Osteoblast (primary cell): ENCODE data around the gene PLEKHA7. TPM values are rescaled to one million over a fixed set of nuclear protein-coding genes. Genes with fewer than 3 reads are reported as not detected.
"Not testable (repeated sequence)": the region's sequence is repeated elsewhere in the genome, so short reads cannot be mapped to it uniquely, and the experiment has no call there.

Experiments
- DNase-seq: peaks from one replicate; pipeline ENCODE4 v3.0.0; 2011; ENCODE audit warnings: low spot score, mixed read lengths; ENCODE audit not compliant: insufficient read length; ENCODE audit errors: missing footprints
- H2AFZ ChIP-seq: 2 replicates; pipeline ENCODE4 v1.6.0; 2011; ENCODE audit warnings: mild to moderate bottlenecking, low read length
- H3K27ac ChIP-seq: 2 replicates; pipeline ENCODE4 v1.5.1; 2011; ENCODE audit warnings: mild to moderate bottlenecking, low read depth, low read length, moderate library complexity
- H3K27me3 ChIP-seq: 2 replicates; pipeline ENCODE4 v1.6.0; 2012; ENCODE audit warnings: mild to moderate bottlenecking, control low read depth, inconsistent platforms, low read length, moderate library complexity; ENCODE audit not compliant: insufficient read depth
- H3K36me3 ChIP-seq: 2 replicates; pipeline ENCODE4 v1.5.1; 2011; ENCODE audit warnings: mild to moderate bottlenecking, low read length, control low read depth, moderate library complexity; ENCODE audit not compliant: insufficient read depth
- H3K4me1 ChIP-seq: 2 replicates; pipeline ENCODE4 v1.5.1; 2011; ENCODE audit warnings: mild to moderate bottlenecking, low read length, control low read depth, moderate library complexity; ENCODE audit not compliant: insufficient read depth
- H3K4me2 ChIP-seq: 2 replicates; pipeline ENCODE4 v1.6.0; 2011; ENCODE audit warnings: mild to moderate bottlenecking, low read length; ENCODE audit not compliant: insufficient read depth
- H3K4me3 ChIP-seq: fragments of 200-600 bp; sonication (generic); 3 replicates; pipeline ENCODE4 v1.5.1; 2012; ENCODE audit warnings: mild to moderate bottlenecking, low read length, inconsistent platforms; ENCODE audit not compliant: insufficient read depth
- H3K79me2 ChIP-seq: 2 replicates; pipeline ENCODE4 v1.6.0; 2012; ENCODE audit warnings: mild to moderate bottlenecking, low read length, control low read depth, inconsistent platforms; ENCODE audit not compliant: insufficient read depth
- H3K9me3 ChIP-seq: 2 replicates; pipeline ENCODE4 v1.5.1; 2011; ENCODE audit warnings: low read depth, low read length, control low read depth
- H4K20me1 ChIP-seq: 2 replicates; pipeline ENCODE4 v1.6.0; 2012; ENCODE audit warnings: mild to moderate bottlenecking, low read length, control low read depth; ENCODE audit not compliant: insufficient read depth
- total RNA-seq: library from RNA; depleted of rRNA; stranded (reverse); fragments of >200 nt; gene quantifications from 2 replicates; pipeline ENCODE4 v1.2.3, GENCODE V29; 2012
- TF ChIP-seq, protein P1 (sequence below): IDR thresholded peaks from 2 replicates; pipeline ENCODE4 v1.5.1; 2011; ENCODE audit warnings: mild to moderate bottlenecking, low read depth, low read length, moderate library complexity; ENCODE audit errors: extremely low read depth

Gene PLEKHA7
- total RNA-seq, 1 donor = 1.1 TPM

DNA sequence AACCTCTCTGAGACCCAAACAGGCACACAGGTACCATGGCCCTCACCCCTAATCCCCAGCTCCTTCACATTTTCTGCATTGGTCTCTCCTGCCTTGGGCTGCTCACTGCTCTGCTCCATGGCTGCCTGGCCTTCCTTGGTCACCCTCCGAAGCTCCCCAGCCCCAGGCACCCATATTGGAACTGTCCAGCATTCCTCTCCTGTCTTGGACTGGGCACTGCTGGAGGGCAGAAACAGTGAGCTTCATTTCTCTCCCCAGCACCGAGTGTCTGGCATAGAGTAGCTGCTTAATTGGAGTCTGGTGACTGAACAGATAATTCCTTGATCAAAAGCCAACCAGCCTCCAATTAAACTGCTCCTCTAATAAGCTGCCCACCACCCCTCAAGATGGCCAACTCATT lies 13.2 kb downstream of the PLEKHA7 start:
- TF ChIP-seq, protein P1, sequence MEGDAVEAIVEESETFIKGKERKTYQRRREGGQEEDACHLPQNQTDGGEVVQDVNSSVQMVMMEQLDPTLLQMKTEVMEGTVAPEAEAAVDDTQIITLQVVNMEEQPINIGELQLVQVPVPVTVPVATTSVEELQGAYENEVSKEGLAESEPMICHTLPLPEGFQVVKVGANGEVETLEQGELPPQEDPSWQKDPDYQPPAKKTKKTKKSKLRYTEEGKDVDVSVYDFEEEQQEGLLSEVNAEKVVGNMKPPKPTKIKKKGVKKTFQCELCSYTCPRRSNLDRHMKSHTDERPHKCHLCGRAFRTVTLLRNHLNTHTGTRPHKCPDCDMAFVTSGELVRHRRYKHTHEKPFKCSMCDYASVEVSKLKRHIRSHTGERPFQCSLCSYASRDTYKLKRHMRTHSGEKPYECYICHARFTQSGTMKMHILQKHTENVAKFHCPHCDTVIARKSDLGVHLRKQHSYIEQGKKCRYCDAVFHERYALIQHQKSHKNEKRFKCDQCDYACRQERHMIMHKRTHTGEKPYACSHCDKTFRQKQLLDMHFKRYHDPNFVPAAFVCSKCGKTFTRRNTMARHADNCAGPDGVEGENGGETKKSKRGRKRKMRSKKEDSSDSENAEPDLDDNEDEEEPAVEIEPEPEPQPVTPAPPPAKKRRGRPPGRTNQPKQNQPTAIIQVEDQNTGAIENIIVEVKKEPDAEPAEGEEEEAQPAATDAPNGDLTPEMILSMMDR = no peak
- Histone ChIP-seq H3K36me3 (no peaks in the 10 kb centered on the region), H3K4me1 (no peaks in the 10 kb centered on the region), H3K4me2 (no peak overlapping the region), H3K4me3 (no peak overlapping the region), H3K79me2 (no peaks in the 10 kb centered on the region), H3K27me3 (no peaks in the 10 kb centered on the region), H3K27ac (no peak overlapping the region), H3K9me3 (no peaks in the 10 kb centered on the region), H2AFZ (no peak overlapping the region), H4K20me1 (no peaks in the 10 kb centered on the region)
- no peak for DNase-seq

DNA sequence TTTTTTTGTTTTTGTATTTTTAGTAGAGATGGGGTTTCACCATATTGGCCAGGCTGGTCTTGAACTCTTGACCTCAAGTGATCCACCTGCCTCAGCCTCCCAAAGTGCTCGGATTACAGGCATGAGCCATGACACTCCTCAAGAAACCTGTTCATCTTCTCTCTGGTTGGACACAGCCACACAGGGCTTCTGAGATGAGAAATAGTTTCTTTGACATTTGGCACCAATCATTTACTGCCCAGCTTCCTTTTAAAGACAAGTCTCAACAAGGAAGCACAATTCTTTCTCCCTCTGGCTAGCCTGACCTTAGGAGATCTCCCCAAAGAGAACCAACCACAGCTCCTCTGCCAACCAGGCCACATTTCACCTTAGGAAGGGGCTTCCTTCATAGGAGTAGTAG lies 14.0 kb downstream of the PLEKHA7 start:
- H4K20me1 ChIP-seq, DNase-seq, H3K9me3 ChIP-seq, H3K4me1 ChIP-seq, H3K4me2 ChIP-seq, H3K27me3 ChIP-seq, H3K36me3 ChIP-seq, H3K79me2 ChIP-seq, H3K4me3 ChIP-seq, H2AFZ ChIP-seq, H3K27ac ChIP-seq: not testable (repeated sequence)

DNA sequence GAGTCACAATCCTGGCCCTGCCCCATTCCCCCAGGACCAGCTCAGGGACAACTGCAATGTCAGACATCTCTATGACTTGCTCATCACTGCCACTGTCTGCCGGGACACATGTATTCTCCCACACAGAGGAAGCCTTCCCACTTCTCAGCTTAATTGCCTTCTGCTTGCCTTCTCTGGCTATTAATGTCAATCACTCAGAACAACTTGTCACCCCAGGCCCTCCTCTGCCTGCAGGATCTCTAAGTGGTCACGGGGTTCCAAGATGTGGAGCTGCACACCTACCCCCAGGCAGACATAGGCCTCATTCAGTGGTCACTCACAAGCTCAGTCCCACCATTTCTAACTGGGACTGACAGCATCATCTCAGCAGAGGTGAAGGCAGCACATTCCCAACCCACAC lies 15.1 kb downstream of the PLEKHA7 start:
- Histone ChIP-seq H4K20me1 (no peaks in the 10 kb centered on the region), H3K4me3 (no peak overlapping the region), H2AFZ (no peak overlapping the region), H3K4me1 (no peaks in the 10 kb centered on the region), H3K9me3 (no peaks in the 10 kb centered on the region), H3K27me3 (no peaks in the 10 kb centered on the region), H3K36me3 (no peaks in the 10 kb centered on the region), H3K79me2 (no peaks in the 10 kb centered on the region), H3K27ac (no peak overlapping the region), H3K4me2 (no peak overlapping the region)
- no peak for DNase-seq
- TF ChIP-seq, protein P1 = no peak

DNA sequence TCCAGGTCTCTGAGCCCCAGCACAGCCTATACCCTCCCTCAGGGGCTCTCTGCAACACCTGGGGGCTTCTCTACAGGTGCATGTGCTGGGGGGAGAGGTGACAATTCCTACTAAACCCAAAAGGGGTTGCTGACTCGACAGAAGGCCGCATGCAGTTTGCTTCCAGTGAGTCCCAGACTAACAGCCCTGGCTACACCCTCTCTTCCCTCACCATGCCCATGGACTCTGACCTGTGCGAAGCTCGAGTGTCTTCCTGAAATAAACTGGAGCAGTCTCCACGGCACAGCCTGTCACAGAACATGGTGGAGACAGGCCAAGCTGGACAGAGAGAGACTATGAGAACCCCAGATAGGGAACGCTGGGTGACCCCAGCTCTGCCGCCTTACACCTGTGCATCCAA lies 16.6 kb downstream of the PLEKHA7 start:
- Histone ChIP-seq H4K20me1 (no peaks in the 10 kb centered on the region), H3K79me2 (no peaks in the 10 kb centered on the region), H3K27me3 (no peaks in the 10 kb centered on the region), H3K36me3 (no peaks in the 10 kb centered on the region), H3K9me3 (no peaks in the 10 kb centered on the region), H3K4me2 (no peak overlapping the region), H2AFZ (no peak overlapping the region), H3K4me1 (no peaks in the 10 kb centered on the region), H3K4me3 (no peak overlapping the region), H3K27ac (no peak overlapping the region)
- TF ChIP-seq, protein P1 = no peak
- DNase-seq = no peak
